Fibroblast of mammary gland (primary cell): Measurements from ENCODE around the gene MUC5AC.

ENCODE experiments used
- DNase-seq: peaks from one replicate; pipeline ENCODE4 v3.0.0-alpha.2; 2010; ENCODE audit warnings: low read depth
- H3K4me3 ChIP-seq: 2 replicates; pipeline ENCODE4 v1.5.1; 2011; ENCODE audit warnings: low read depth, mild to moderate bottlenecking, low read length, moderate library complexity; ENCODE audit not compliant: control insufficient read depth
- TF ChIP-seq, protein P1 (sequence below): conservative IDR thresholded peaks from 2 replicates; pipeline ENCODE4 v1.5.1; 2011; ENCODE audit warnings: low read depth, low read length, inconsistent platforms; ENCODE audit not compliant: control insufficient read depth, insufficient read depth

The MUC5AC gene

DNA sequence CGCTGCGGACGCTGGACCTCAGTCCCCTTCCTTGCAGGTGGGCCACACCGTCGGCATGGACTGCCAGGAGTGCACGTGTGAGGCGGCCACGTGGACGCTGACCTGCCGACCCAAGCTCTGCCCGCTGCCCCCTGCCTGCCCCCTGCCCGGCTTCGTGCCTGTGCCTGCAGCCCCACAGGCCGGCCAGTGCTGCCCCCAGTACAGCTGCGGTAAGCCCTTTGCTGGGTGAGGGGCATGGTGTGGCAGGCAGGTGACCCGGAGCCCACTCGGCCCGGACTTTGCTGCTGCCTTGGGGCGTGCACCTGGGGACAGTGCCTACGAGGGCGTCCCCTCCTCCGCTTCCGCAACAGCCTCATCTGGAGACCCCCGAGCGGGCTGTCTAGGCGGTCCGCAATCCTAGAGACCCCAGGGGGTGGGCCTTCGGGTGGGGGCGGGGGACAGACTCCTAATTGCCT is 39.7 kb downstream of the MUC5AC start:
- TF ChIP-seq, protein P1, sequence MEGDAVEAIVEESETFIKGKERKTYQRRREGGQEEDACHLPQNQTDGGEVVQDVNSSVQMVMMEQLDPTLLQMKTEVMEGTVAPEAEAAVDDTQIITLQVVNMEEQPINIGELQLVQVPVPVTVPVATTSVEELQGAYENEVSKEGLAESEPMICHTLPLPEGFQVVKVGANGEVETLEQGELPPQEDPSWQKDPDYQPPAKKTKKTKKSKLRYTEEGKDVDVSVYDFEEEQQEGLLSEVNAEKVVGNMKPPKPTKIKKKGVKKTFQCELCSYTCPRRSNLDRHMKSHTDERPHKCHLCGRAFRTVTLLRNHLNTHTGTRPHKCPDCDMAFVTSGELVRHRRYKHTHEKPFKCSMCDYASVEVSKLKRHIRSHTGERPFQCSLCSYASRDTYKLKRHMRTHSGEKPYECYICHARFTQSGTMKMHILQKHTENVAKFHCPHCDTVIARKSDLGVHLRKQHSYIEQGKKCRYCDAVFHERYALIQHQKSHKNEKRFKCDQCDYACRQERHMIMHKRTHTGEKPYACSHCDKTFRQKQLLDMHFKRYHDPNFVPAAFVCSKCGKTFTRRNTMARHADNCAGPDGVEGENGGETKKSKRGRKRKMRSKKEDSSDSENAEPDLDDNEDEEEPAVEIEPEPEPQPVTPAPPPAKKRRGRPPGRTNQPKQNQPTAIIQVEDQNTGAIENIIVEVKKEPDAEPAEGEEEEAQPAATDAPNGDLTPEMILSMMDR: no peak
- no peak for DNase-seq
- no peak overlapping the region for H3K4me3 ChIP-seq

DNA sequence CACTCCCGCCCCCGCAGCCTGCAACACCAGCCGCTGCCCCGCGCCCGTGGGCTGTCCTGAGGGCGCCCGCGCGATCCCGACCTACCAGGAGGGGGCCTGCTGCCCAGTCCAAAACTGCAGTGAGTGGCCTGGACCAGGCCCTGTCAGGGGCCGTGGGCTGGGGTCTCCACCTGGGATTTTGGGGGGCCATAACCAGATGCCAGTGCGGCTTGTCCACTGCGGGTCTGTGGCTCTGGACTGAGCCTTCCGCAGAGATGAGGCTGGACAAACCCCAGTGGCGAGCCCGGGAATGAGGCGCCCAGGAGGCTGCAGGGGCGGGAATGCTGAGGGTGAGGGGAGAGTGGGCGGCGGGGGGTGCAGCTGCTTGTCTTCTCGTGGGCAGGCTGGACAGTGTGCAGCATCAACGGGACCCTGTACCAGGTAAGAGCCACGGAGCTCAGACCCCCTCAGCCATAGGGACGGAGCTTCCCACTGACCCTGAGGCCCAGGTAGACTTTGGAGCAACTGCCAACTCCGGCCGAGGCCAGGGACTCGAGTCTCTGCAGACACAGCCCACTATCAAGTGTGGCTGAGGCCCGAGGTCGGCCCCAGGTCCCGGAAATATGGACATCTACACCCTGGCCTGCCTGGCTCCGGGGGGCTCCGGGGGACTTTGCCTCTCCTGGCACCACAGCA is 40.3 kb downstream of the MUC5AC start:
- no peak for DNase-seq
- TF ChIP-seq, protein P1: no peak
- no peak overlapping the region for H3K4me3 ChIP-seq

DNA sequence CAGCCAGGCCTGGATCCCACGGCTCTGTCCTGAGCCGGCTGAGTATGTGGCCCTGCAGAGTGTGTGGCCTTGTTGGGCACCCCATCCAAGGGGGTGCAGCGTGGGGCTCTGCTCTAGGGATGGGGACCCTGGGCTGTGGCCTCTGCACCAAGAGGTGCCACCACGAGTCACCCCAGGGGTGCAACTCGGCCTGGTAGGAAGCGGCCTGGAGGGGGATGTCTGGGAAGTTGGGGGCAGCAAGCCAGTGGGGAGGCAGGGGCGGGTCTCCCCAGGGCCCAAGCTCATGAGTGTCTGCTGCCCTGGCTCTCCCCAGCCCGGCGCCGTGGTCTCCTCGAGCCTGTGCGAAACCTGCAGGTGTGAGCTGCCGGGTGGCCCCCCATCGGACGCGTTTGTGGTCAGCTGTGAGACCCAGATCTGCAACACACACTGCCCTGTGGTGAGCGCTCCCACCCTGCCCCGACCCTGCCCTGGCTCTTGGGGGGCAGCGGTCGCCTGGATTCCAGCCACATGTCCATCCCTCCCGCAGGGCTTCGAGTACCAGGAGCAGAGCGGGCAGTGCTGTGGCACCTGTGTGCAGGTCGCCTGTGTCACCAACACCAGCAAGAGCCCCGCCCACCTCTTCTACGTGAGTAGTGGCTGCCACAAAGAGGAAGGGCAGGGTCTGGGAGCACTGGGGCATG is 40.9 kb downstream of the MUC5AC start:
- DNase-seq: no peak
- TF ChIP-seq, protein P1: no peak
- H3K4me3 ChIP-seq: no peak overlapping the region

DNA sequence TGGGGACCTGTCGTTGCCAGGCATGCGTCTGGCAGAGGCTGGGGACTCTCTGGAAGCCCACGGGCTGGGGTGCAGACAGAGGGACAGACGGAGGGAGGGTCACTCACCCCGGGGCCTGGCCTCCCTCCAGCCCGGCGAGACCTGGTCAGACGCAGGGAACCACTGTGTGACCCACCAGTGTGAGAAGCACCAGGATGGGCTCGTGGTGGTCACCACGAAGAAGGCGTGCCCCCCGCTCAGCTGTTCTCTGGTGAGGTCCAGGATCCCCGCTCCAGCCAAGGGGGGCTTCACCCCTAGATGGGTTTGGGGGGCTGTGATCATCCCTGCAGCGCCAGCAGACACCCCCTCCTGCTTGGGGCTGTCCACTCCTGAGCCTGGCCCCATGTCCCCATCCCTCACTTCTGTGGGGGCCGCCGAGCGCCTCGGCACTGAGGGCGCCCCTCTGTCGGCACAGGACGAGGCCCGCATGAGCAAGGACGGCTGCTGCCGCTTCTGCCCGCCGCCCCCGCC is 41.5 kb downstream of the MUC5AC start:
- no peak overlapping the region for H3K4me3 ChIP-seq
- no peak for DNase-seq
- TF ChIP-seq, protein P1: no peak

DNA sequence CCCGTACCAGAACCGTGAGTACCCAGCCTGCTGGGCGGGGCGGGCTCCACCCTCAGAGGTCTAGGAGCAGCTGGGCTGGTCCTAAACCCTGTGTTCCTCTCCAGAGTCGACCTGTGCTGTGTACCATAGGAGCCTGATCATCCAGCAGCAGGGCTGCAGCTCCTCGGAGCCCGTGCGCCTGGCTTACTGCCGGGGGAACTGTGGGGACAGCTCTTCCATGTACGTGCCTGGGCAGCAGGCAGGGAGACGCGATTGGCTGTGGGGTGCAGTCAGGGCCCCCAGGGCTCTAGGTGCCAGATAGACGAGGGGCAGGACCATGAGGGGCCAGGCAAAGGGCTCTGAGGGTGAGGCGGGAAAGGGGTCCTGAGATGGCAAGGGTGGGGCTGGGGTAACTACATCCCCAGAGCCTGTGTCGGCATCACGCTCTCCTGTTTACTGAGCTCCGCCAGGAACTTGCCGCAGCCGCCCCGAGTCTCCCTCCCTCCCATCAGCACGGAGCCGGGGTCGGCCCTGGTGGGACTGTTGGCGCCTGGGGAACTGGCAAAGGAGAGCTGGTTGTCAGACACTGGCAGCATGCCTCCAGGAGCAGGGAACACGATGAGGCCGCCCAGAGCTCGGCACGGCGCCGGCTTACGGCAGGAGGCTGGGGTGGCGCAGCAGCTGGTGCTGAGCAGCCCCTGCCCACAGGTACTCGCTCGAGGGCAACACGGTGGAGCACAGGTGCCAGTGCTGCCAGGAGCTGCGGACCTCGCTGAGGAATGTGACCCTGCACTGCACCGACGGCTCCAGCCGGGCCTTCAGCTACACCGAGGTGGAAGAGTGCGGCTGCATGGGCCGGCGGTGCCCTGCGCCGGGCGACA is 42.2 kb downstream of the MUC5AC start:
- no peak for DNase-seq
- H3K4me3 ChIP-seq: no peak overlapping the region
- TF ChIP-seq, protein P1: no peak

DNA sequence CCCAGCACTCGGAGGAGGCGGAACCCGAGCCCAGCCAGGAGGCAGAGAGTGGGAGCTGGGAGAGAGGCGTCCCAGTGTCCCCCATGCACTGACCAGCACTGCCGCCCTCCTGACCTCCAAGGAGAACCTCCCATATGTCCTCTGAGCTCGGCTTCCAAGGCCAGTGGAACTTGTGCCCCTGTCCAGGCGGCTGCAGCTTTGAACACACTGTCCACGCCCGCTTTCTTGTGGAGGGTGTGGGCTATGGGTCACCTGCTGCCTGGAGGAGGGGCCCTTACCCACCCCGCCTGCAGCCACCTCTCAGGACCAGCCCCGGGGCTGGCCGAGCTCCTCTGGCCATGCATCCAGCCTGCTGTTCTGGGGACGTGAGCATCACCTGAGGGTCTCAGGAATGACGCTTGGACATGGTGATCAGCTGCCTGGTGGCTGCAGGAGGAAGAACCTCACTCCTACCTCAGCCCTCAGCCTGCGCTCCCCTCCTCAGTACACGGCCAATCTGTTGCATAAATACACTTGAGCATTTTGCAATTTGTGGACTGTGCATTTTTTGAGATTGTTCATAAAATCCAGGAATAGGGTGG is 42.9 kb downstream of the MUC5AC start:
- no peak overlapping the region for H3K4me3 ChIP-seq
- DNase-seq: no peak
- TF ChIP-seq, protein P1: no peak
